Measurements from ENCODE around the gene ZBTB8OS.
"Not testable (repeated sequence)": the region's sequence is repeated elsewhere in the genome, so short reads cannot be mapped to it uniquely, and the experiment has no call there.

ZBTB8OS gene

GRCh38 chr1:32650752-32651460, 556 bp upstream of the ZBTB8OS start, which contains the start of gene RBBP4:
TSS of gene RBBP4 (plus strand) at chr1:32651208. CDS start at chr1:32651307, 99 bp downstream.
- DNase-seq (ENCODE audit: low spot score), result peak; percentile 99

- DNase-seq (ENCODE audit: low spot score), result no peak
These were observed 2.8 kb downstream of the ZBTB8OS start for GRCh38 chr1:32647308-32648134.

- DNase-seq (ENCODE audit: low spot score), result no peak
These were observed 5.9 kb downstream of the ZBTB8OS start for GRCh38 chr1:32644426-32644825.

DNA sequence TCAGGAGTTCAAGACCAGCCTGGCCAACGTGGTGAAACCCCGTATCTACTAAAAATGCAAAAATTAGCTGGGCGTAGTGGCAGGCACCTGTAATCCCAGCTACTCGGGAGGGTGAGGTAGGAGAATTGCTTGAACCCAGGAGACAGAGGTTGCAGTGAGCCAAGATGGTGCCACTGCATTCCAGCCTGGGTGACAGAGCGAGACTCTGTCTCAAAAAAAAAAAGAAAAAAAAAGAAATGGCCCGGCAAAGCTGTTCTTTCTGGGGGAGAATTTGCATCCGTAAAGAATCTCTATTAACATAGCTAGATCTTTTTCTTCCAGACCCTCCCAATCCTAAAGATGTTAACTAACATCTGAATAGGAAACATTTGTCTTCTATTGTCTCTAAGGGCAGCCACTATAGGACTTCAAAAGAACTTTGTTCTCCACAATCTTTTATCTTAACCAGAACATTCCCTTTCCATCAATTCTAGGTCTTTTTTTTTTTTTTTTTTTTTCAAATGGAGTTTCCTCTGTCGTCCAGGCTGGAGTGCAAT, 8.0 kb downstream of the ZBTB8OS start:
- DNase-seq (ENCODE audit: low spot score), result not testable (repeated sequence)

- DNase-seq (ENCODE audit: low spot score), result no peak
These were observed 10.8 kb downstream of the ZBTB8OS start for GRCh38 chr1:32639489-32640075.

DNA sequence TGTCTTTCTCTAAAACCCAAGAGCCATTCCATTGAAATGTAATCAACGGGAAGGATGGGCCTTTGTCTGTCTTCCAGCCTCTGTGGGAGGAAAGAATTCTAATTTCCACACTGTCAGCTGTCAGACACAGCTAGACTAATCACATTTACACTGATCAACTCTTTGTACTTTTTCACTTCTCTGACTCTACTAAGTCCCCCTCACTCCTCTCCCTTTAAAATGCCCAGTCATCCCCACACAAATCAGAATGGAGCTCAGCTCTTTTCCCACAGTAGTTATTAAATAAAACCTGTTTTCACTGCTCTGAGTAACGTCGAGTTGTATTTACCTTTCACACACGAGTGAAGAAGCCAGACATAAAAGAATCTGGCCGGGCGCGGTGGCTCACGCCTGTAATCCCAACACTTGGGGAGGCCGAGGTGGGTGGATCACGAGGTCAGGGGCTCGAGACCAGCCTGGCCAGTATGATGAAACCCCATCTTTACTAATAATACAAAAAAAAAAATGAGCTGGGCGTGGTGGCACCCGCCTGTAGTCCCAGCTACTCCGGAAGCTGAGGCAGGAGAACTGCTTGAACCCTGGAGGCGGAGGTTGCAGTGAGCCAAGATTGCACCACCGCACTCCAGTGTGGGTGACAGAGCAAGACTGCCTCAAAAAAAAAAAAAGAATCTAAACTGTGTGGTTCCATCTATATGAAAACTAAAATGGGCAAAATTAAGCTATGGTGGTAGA, 13.3 kb downstream of the ZBTB8OS start:
- no peak for DNase-seq (ENCODE audit: low spot score)

- DNase-seq (ENCODE audit: low spot score), result no peak
These were observed 14.7 kb downstream of the ZBTB8OS start for GRCh38 chr1:32635508-32636277.

DNA sequence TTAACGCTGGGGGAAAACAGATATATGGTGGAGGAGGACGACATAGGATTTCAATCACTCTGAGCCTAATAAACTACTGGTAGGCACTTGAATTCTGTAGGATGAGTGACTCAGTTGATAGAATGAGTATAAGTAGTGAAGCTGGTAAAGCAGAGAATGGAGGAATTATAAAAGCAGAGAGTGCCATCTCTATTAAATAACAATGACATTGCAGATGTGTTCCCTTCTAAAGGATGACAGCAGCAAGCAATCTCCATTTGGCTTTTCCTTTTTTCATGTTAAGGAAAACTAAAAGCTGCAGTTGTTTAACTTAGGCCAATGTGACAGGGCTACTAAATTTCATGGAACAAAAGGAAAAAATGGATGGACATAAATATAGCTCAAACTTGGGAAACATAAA, 17.5 kb downstream of the ZBTB8OS start:
- no peak for DNase-seq (ENCODE audit: low spot score)

DNA sequence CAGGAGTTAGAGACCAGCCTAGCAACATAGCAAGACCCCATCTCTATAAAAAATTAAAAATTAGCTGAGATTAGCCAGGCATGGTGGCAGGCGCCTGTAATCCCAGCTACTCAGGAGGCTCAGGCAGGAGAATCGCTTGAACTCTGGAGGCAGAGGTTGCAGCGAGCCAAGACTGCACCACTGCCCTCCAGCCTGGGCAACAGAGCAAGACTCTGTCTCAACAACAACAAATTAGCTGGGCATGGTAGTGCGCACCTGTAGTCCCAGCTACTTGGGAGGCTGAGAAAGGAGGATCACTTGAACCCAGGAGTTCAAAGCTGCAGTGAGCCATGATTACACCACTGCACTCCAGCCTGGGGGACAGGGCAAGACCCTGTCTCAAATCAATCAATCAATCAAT, 20.2 kb downstream of the ZBTB8OS start:
- DNase-seq (ENCODE audit: low spot score), result not testable (repeated sequence)

DNA sequence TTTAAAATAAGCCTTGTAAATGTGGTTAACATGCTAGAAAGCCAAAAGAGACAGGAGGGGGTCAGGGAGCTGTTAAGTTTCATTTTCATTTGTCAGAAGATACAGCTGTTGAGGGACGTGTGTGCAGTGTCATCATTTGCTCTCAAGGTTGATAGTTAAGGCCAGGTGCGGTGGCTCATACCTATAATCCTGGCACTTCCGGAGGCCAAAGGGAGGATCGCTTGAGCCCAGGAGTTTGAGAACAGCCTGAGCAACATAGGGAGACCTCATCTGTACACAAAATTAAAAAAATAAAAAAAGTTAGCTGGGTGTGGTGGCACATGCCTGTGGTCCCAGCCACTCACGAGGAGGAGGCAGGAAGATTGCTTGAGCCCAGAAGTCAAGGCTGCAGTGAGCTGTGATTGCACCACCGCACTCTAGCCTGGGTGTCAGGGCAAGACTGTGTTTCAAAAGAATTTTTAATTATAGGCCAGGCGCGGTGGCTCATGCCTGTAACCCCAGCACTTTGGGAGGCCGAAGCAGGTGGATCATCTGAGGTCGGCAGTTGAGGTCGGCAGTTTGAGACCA, 22.7 kb downstream of the ZBTB8OS start:
- DNase-seq (ENCODE audit: low spot score), result no peak

DNA sequence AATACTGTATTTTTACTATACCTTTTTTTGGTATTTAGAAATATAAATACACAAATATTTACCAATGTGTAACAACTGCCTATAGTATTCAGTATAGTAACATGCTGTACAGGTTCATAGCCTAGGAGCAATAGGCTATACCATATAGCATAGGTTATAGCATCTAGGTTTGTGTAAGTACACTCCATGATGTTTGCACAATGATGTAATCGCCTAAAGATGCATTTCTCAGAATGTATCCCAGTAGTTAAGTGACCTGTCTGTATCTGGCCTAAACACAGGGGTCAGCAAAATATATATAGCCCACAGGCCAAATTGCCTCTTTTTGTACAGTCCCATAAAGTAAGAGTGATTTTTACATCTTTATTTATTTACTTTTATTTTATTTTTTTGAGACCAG, 24.2 kb downstream of the ZBTB8OS start:
- no peak for DNase-seq (ENCODE audit: low spot score)

DNA sequence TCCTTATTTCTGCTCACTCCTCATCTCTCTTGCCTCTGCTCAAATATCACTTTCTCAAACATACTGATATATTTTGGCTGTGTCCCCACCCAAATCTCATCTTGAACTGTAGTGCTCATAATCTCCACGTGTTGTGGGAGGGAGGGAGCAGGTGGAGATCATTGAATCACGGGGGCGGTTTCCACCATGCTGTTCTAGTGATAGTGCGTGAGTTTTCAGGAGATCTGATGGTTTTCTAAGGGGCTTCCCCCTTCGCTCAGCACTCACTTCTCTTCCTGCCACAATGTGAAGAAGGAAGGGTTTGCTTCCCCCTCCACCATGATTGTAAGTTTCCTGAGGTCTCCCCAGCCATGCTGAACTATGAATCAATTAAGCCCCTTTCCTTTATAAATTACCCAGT, 26.6 kb downstream of the ZBTB8OS start:
- DNase-seq (ENCODE audit: low spot score), result no peak

DNA sequence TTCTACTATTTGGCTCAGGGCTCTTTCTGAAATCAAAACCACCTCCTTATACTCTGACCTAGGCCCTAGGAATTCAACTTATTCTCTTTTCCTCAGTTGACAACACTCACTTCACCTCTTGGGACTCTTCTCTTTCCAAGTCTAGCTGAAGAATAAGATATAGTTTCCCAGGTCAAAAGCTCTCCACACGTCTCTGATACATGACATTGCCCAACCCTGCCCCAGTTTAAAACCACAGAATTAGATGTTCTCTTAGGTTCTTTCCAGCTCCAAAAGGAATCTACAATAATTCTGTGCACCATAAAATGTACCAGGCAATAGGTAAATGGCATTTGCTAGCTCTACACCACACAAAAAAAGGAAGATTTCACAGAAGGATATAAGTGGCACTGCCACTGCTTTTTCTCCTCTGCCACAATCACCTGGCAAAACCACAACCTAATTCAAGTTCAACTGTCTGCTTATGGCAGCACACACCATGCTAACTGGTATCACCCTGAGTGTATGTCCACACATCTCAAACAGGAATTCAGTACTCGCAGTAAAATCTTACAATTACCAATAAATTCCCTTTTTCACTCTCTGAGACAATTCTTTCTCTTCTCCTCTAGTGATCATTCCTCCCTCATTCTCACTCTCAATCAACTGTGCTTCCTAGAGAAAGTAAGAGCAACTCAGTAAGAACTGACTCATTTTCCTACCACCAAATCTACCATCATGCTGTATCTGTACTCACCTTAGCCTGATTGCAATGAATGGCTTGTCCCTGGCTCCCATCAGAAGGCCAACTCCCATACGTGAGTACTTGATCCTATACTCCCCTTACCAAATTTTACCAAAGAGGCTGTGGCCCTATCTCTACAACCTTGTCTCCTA, 27.3 kb downstream of the ZBTB8OS start:
- no peak for DNase-seq (ENCODE audit: low spot score)

DNA sequence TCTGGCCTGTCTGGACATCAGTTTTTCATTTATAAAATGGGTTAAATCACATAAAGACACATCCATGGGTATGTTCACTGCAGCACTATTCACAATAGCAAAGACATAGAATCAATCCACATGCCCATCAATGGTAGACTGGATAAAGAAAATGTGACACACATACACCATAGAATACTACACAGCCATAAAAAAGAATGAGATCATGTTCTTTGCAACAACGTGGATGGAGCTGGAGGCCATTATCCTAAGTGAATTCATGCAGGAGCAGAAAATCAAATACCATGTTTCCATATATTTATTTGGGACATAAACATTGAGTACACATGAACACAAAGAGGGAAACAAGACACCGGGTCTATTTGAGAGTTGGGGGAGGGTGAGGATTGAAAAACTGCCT, 28.1 kb downstream of the ZBTB8OS start:
- no peak for DNase-seq (ENCODE audit: low spot score)

DNA sequence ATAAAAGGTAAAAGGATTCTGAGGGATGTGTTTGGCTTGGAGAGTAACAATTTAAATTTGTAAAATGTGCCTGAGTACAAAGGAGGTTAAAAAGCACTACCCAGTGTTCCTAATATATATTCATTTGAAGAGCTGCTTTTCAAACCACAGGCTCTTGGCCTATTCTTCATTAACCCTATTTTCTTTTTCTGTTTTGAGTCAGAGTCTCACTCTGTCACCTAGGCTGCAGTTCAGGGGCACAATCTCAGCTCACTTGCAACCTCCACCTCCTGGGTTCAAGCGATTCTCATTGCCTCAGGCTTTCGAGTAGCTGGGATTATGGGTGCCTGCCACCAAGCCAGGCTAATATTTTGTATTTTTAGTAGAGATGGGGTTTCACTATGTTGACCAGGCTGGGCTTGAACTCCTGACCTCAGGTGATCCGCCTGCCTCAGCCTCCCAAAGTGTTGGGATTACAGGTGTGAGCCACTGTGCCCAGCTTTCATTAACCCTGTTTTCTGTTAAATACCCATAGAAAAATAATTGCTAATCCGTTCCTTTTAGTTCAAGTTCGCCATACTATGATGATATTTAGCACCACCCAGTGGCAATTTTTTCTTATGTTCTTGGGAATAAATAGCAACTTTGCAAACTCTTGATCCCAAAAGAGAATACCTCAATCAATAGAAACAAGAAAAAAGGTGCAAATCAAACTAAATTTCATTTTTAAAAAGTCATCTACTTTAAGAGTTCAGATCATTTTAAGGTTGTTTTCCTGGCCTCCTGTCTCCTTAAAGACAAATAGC, 30.5 kb downstream of the ZBTB8OS start:
- DNase-seq (ENCODE audit: low spot score), result no peak

- no peak for DNase-seq (ENCODE audit: low spot score)
These were observed 31.6 kb downstream of the ZBTB8OS start for GRCh38 chr1:32618673-32619221.

- no peak for DNase-seq (ENCODE audit: low spot score)
These were observed 36.9 kb downstream of the ZBTB8OS start for GRCh38 chr1:32613472-32613871.

GRCh38 chr1:32612189-32612881, 38.0 kb downstream of the ZBTB8OS start:
- DNase-seq (ENCODE audit: low spot score), result peak; percentile 97

Measured in iPS-NIHi11 (cell line).